T-cell (primary cell): ENCODE data around the gene RTN4RL2. TPM values are rescaled to one million over a fixed set of nuclear protein-coding genes. Genes with fewer than 3 reads are reported as not detected.
A peak's percentile ranks its signal among the peaks of the same experiment; 100 is the strongest.

Experiments used
- ATAC-seq, 4 experiments: fragments of 200-7000 bp in 3 of 4; fragments of 150-1000 bp in 1 of 4; cut with Tn5 transposase; replicated peaks in 1 of 4; 1 replicate in 3 of 4; 2 replicates in 1 of 4; pipeline ENCODE4 v1.10.0; 2021; ENCODE audit warnings: moderate library complexity in 3 of 4, mild to moderate bottlenecking in 2 of 4, moderate number of reproducible peaks in 1 of 4
- CTCF ChIA-PET, 2 donors: fragments of 300-600 bp; sonication (Branson Sonifier 250); formaldehyde crosslinking; loops; one replicate each; lab custom pipeline; 2022; ENCODE audit warnings: antibody characterized with exemption in 2 of 2; lab: Charles Lee
- POLR2A ChIA-PET, 2 donors: fragments of 300-600 bp; sonication (Branson Sonifier 250); formaldehyde crosslinking; loops; one replicate each; lab custom pipeline; 2022; ENCODE audit warnings: antibody characterized with exemption in 2 of 2; lab: Charles Lee
- DNase-seq, 35 experiments: peaks; one replicate each; pipeline versions ENCODE4 v3.0.0 to v3.0.0-alpha.2; 2013 to 2023
- H3K27ac ChIP-seq: one replicate; pipeline ENCODE4 v1.5.1; 2013; ENCODE audit warnings: low read length
- H3K27me3 ChIP-seq, 2 experiments: replicated peaks in 1 of 2; 1 replicate in 1 of 2; 2 replicates in 1 of 2; pipeline versions ENCODE4 v1.6.1 to v1.7.0; 2013; ENCODE audit warnings: low read length in 1 of 2, mixed read lengths in 1 of 2; ENCODE audit not compliant: control insufficient read depth in 2 of 2, insufficient read depth in 2 of 2; ENCODE audit errors: extremely low read depth in 1 of 2
- H3K36me3 ChIP-seq, 2 donors: 1 replicate in 1 of 2; 2 replicates in 1 of 2; pipeline versions ENCODE4 v1.6.1 to v1.7.0; 2013; ENCODE audit warnings: low read length in 1 of 2; ENCODE audit not compliant: control insufficient read depth in 2 of 2, insufficient read depth in 1 of 2; ENCODE audit errors: extremely low read depth in 1 of 2
- H3K4me1 ChIP-seq, 2 experiments: 1 replicate in 1 of 2; 2 replicates in 1 of 2; pipeline versions ENCODE4 v1.6.1 to v1.7.0; 2013; ENCODE audit warnings: low read length in 2 of 2, mixed read lengths in 1 of 2; ENCODE audit not compliant: insufficient read depth in 2 of 2, control insufficient read depth in 1 of 2; ENCODE audit errors: extremely low read depth in 1 of 2
- H3K4me3 ChIP-seq, 2 donors: 1 replicate in 1 of 2; 2 replicates in 1 of 2; pipeline versions ENCODE4 v1.5.1 to v1.7.0; 2013; ENCODE audit warnings: mild to moderate bottlenecking in 2 of 2, low read length in 1 of 2, moderate library complexity in 1 of 2; ENCODE audit not compliant: control insufficient read depth in 1 of 2; ENCODE audit errors: extremely low read depth in 1 of 2
- H3K9me3 ChIP-seq: 2 replicates; pipeline ENCODE4 v1.7.0; 2013
- H3K27ac Mint-ChIP-seq, 2 donors: one replicate each; pipeline ENCODE4 v1.8.0; 2020 to 2021; ENCODE audit warnings: mild to moderate bottlenecking in 2 of 2, mixed read lengths in 2 of 2
- H3K27me3 Mint-ChIP-seq, 2 donors: one replicate each; pipeline ENCODE4 v1.8.0; 2021 to 2022; ENCODE audit warnings: mixed read lengths in 2 of 2
- H3K36me3 Mint-ChIP-seq: one replicate; pipeline ENCODE4 v1.8.0; 2021; ENCODE audit warnings: mixed read lengths
- H3K4me1 Mint-ChIP-seq, 3 donors: one replicate each; pipeline ENCODE4 v1.8.0; 2020 to 2022; ENCODE audit warnings: mixed read lengths in 3 of 3, mild to moderate bottlenecking in 1 of 3
- H3K4me3 Mint-ChIP-seq, 3 donors: one replicate each; pipeline ENCODE4 v1.8.0; 2020 to 2022; ENCODE audit warnings: mild to moderate bottlenecking in 3 of 3, mixed read lengths in 3 of 3, moderate library complexity in 3 of 3
- H3K9me3 Mint-ChIP-seq, 3 donors: one replicate each; pipeline ENCODE4 v1.8.0; 2020 to 2022; ENCODE audit warnings: mixed read lengths in 3 of 3
- WGBS: methylation state at CpG from one replicate; pipeline ENCODE4 v1.1.5; 2013; ENCODE audit warnings: missing lambda C conversion rate; ENCODE audit not compliant: insufficient coverage; 5-methylcytosine and 5-hydroxymethylcytosine counted together
- total RNA-seq, 35 experiments: library from RNA in 6 of 35; stranded (reverse) in 6 of 35; fragments of 120-200 nt in 1 of 35; gene quantifications; one replicate each; pipeline versions ENCODE4 v1.2.1 to v1.2.4 and lab custom pipeline; 2013 to 2026

Gene RTN4RL2
- total RNA-seq, 5 donors from 2014 or later (not counting 1 experiment from before 2014, with no cell fraction given), result 0.15 to 1.1 (median 0.29) TPM

DNA sequence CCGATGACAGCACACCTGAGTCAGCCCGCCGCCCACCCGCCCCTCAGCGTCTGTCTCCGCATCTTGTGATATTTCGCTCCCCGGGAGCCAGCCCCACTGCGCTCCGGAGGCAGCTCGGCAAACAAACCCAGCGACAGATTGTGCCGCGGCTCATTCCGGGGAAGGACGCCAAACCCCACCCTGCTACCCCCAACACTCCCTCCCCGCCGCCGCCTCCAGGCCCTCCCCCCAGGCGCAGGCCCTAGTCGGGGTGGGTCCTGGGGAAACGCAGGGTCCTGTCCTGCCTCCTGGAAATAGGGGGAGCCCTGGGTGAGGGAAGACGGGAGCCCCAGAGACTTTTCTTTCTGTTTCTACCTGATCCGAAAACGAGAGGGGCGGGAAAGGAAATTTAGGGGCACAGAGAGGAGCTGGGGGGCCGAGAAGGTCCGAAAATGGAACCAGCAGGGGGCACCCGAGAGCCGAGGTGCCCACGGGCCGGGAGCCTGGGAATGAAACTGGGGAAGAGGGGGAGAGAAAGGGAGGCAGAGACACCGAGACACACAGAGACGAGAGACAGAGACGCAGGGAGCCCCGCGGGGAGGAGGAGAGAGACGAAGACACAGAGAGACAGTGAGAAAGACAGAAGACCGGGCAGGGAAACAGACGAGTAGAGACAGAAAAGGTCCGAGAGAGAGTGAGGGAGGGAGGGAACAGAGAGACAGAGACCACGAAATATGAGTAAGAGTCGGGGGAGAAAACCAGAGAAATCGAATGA, 1.7 kb upstream of the RTN4RL2 start:
- H3K9me3 ChIP-seq, result no peaks in the 10 kb centered on the region
- Mint-ChIP-seq H3K27ac (peak overlapping the region in 1 of 2 donors; percentile 54), H3K36me3 (no peaks in the 10 kb centered on the region), H3K27me3 (peaks cover 33 to 46% of the 10 kb centered on the region in 2 donors), H3K9me3 (no peaks in the 10 kb centered on the region), H3K4me1 (peaks cover 23 to 39% (median 31%) of the 10 kb centered on the region in 3 donors), H3K4me3 (peak overlapping the region; percentile 78 to 97 (median 84))
- peaks cover 4 to 73% of the 10 kb centered on the region in 2 experiments for H3K27me3 ChIP-seq
- ChIA-PET CTCF (interaction anchor here (0.5 to 5.8 kb wide), 45 partner anchors 10 to 341 kb away, joined by 3 to 46 read pairs (median 5); partner anchors contain the start of genes SLC43A3 (in 1 of the 2), TIMM10 (in 1 of the 2) and UBE2L6 (in 1 of the 2)), POLR2A (interaction anchor here (0.6 kb wide), 7 partner anchors 66 to 603 kb away, joined by 3 to 12 read pairs (median 6); no protein-coding TSS in a partner anchor)
- H3K4me3 ChIP-seq, result peak overlapping the region; percentile 39 to 74
- no peak overlapping the region for H3K27ac ChIP-seq
- WGBS, result under 1% methylated on average over 37 of the region's 44 CpGs
- no peaks in the 10 kb centered on the region for H3K36me3 ChIP-seq
- ATAC-seq (peak; percentile 7 to 48 (median 18)), DNase-seq (peak in 12 of 35 experiments; percentile 9 to 67 (median 40))
- peaks cover 14 to 44% of the 10 kb centered on the region in 2 experiments for H3K4me1 ChIP-seq

DNA sequence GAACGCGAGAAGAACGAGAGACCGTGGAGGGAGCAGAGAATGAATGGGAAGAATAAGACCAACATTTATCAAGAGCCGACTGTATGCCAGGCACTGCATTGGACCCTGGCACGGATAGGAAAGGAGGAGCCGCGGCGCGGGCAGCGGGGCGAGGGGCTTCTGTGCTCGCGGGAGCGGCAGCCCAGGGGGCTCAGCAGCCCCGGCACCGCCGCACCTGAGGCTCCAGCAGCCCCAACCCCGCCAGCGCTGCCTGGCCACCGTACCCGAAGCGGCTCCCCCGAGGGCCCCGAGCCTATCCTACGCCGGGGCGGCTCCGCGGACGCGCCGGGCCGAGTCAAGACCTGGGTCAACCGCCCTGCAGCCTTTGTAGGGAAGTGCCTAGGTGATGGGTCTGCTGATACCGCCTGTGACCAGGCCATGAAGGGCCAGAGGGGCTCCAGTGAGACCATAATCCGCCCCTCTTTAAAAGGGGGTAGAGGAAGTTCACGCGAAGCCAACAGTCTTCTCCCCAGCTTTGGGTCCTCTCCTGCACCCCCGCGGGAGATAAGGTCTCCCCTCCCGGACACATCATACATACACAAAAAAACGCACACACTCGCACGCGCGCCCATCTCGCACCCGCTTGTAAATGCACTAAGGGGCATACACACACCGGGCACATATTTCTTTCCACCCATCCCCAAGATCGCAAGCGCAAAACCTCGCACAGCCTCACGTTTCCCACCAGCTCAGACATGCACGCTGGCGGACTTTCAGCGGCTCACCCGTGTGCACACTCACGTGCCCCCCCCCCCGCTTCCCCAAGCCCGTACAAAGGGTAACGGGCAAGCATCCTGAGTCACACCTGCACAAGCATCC, 935 bp upstream of the RTN4RL2 start:
- Mint-ChIP-seq H3K9me3 (no peaks in the 10 kb centered on the region), H3K27ac (peak overlapping the region in 1 of 2 donors; percentile 54), H3K4me1 (peaks cover 23 to 39% (median 31%) of the 10 kb centered on the region in 3 donors), H3K4me3 (peak overlapping the region; percentile 78 to 97 (median 84)), H3K36me3 (no peaks in the 10 kb centered on the region), H3K27me3 (peaks cover 33 to 46% of the 10 kb centered on the region in 2 donors)
- Histone ChIP-seq H3K27ac (no peak overlapping the region), H3K4me3 (peak overlapping the region; percentile 39 to 74), H3K9me3 (no peaks in the 10 kb centered on the region), H3K36me3 (no peaks in the 10 kb centered on the region), H3K27me3 (peaks cover 4 to 74% of the 10 kb centered on the region in 2 experiments), H3K4me1 (peaks cover 14 to 44% of the 10 kb centered on the region in 2 experiments)
- 1% methylated on average over 48 of the region's 62 CpGs for WGBS
- ATAC-seq, result peak; percentile 25 to 36 (median 26)
- peak in 7 of 35 experiments; percentile 13 to 47 (median 20) for DNase-seq
- ChIA-PET POLR2A (interaction anchor here (0.6 to 0.7 kb wide), 2 partner anchors 119 to 167 kb away, joined by 3 to 4 read pairs; no protein-coding TSS in a partner anchor), CTCF (interaction anchor here (0.6 to 5.8 kb wide), 22 partner anchors 15 to 243 kb away, joined by 3 to 46 read pairs (median 6); partner anchors contain the start of gene SLC43A3 (in 1 of the 2))

DNA sequence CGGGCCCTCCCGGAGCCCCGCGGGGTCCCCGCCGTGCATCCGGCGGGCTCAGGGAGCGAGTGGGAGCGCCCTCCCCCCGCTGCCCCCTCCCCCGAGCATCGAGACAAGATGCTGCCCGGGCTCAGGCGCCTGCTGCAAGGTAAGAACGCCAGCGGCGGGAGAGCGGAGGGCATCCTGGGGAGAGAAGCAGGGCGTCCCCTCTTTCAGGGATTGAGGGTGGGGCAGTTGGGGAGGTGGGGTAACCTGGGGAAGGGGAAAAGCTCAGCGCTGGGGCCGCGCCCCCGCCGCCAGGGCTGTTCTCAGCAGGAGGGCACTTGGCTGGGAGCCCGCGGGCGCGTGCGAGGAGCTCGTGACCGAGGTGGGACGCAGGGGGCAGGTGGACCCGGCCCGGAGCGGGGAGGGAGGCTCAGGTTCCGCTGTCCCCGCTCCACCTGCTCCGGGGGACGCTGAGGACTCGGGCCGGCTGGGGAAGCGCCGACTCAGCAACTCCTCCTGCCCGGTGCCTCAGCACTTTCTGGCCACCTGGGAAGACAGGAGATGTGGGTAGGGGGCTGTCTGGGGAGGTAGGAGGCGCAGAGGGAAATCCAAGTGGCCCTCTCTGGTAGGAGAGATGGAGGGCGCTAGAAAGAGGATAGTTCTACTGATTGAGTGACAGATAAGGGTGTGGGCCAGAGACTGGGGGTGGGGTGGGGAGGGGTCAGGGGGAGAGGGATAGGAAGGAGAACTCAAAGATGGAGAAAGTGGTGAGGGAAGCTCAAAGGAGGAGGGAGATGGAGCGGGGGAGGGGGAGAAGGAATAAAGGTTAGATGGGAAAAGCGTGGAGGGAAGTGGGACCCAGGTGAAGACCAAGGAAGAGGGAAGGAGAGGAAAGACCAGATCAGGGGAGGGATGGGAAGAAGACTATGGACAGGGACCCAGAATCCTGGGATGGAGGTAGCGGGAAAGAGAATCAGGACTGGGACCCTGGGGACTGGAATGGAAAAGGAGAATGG, 726 bp downstream of the RTN4RL2 start:
- peak in 5 of 35 experiments; percentile 8 to 19 (median 11) for DNase-seq
- H3K27ac Mint-ChIP-seq, result no peak overlapping the region
- CTCF ChIA-PET, result interaction anchor here (0.7 to 5.8 kb wide), 3 partner anchors 32 to 66 kb away, joined by 4 to 43 read pairs (median 6); no protein-coding TSS in a partner anchor
- WGBS, result 15% methylated on average over 34 of the region's 50 CpGs
- no peaks in the 10 kb centered on the region for H3K36me3 Mint-ChIP-seq
- peak overlapping the region; percentile 6 to 97 (median 37) for H3K4me3 Mint-ChIP-seq
- Histone ChIP-seq H3K4me3 (peak overlapping the region in 1 of 2 donors; percentile 15), H3K9me3 (no peaks in the 10 kb centered on the region), H3K27ac (no peak overlapping the region), H3K4me1 (peaks cover 14 to 44% of the 10 kb centered on the region in 2 experiments), H3K27me3 (peaks cover 4 to 71% of the 10 kb centered on the region in 2 experiments), H3K36me3 (no peaks in the 10 kb centered on the region)
- H3K9me3 Mint-ChIP-seq, result no peaks in the 10 kb centered on the region
- H3K4me1 Mint-ChIP-seq, result peaks cover 23 to 39% (median 31%) of the 10 kb centered on the region in 3 donors
- peaks cover 33 to 39% of the 10 kb centered on the region in 2 donors for H3K27me3 Mint-ChIP-seq
- peak in 1 of 4 experiments; percentile 5 for ATAC-seq
- POLR2A ChIA-PET, result no interaction called here

DNA sequence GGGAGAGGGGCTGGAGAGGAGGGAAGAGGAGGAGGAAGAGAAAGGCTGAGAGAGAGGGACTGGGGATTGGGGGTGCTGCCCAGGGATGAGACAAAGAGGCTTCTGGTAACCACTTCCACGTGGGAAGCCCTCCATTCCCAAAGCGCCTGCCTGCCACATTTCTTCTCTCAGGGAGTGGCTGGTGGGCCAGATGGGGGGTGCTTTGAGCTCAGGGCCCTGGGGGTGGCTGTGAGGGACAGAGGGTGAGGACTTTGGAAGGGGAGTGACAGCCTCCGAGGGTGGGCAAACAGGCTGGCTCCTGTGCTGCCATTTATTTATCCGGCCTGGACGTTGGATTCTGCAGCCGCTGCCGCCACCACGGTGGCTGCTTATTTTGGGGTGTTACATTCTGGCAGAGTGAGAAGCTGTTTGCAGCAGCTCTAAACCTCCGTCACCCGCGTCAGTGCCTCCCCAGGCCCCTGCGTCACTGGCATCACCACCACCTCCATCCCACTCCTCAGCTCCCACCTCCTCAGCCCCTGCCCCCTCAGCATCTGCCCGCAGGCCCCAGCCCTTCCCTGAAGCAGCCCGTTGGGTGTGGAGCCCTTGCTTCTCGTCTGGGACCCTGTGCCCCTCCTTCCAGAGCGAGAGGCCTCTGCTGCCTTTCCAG, 1.6 kb downstream of the RTN4RL2 start:
- Mint-ChIP-seq H3K27ac (no peak overlapping the region), H3K4me3 (peak overlapping the region in 2 of 3 donors; percentile 37 to 97), H3K27me3 (peaks cover 31 to 38% of the 10 kb centered on the region in 2 donors), H3K4me1 (peaks cover 22 to 38% (median 29%) of the 10 kb centered on the region in 3 donors), H3K36me3 (no peaks in the 10 kb centered on the region), H3K9me3 (no peaks in the 10 kb centered on the region)
- H3K27ac ChIP-seq, result no peak overlapping the region
- no peak for ATAC-seq
- no peaks in the 10 kb centered on the region for H3K9me3 ChIP-seq
- peaks cover 4 to 63% of the 10 kb centered on the region in 2 experiments for H3K27me3 ChIP-seq
- no peak overlapping the region for H3K4me3 ChIP-seq
- peaks cover 14 to 43% of the 10 kb centered on the region in 2 experiments for H3K4me1 ChIP-seq
- H3K36me3 ChIP-seq, result no peaks in the 10 kb centered on the region
- 90% methylated on average over 11 of the region's 16 CpGs for WGBS
- ChIA-PET CTCF (interaction anchor here in 1 of 2 donors (0.6 to 5.8 kb wide), 2 partner anchors 28 to 65 kb away, joined by 4 to 43 read pairs; no protein-coding TSS in a partner anchor), POLR2A (no interaction called here)
- DNase-seq, result no peak

DNA sequence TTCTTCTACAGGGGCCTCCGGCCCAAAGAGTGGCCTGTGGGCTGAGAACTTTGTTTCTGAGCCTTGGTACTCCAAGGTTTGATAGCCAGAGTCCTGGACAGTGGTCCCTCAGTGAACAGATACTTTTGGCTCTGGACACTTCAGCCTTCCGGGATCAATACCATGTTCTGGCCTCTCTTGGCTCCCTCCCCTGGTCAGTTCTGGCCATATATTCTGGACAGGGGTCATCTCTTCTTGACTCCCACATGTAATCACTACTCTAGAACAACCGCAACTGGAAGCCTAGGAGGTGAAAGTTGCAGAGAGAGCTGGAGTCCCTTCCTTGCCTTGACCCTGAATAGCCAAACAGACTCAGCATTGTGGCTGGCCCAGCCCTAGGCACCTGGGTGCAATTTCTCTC, 2.3 kb downstream of the RTN4RL2 start:
- no peak overlapping the region for H3K4me3 ChIP-seq
- CTCF ChIA-PET, result no interaction called here
- Mint-ChIP-seq H3K27ac (no peak overlapping the region), H3K27me3 (peaks cover 26 to 33% of the 10 kb centered on the region in 2 donors), H3K4me3 (peak overlapping the region in 2 of 3 donors; percentile 18 to 52), H3K9me3 (no peaks in the 10 kb centered on the region), H3K4me1 (peaks cover 18 to 33% (median 23%) of the 10 kb centered on the region in 3 donors), H3K36me3 (no peaks in the 10 kb centered on the region)
- 89% methylated on average over 1 of the region's 3 CpGs for WGBS
- no peak for DNase-seq
- no peak for ATAC-seq
- peaks cover 13 to 37% of the 10 kb centered on the region in 2 experiments for H3K4me1 ChIP-seq
- no peak overlapping the region for H3K27ac ChIP-seq
- no peaks in the 10 kb centered on the region for H3K9me3 ChIP-seq
- H3K36me3 ChIP-seq, result no peaks in the 10 kb centered on the region
- POLR2A ChIA-PET, result no interaction called here
- peaks cover 4 to 60% of the 10 kb centered on the region in 2 experiments for H3K27me3 ChIP-seq
